Stimulated activated CD4-positive, alpha-beta T cell treated with anti-CD3 and anti-CD28 coated beads, Interleukin-4, amount 100 ng/mL, for 4 hours (primary cell): Measurements from ENCODE around the gene EPHB3.

ENCODE experiments used
- DNase-seq, 2 experiments: peaks; one replicate each; pipeline ENCODE4 v3.0.0-alpha.2; 2020

Gene EPHB3

DNA sequence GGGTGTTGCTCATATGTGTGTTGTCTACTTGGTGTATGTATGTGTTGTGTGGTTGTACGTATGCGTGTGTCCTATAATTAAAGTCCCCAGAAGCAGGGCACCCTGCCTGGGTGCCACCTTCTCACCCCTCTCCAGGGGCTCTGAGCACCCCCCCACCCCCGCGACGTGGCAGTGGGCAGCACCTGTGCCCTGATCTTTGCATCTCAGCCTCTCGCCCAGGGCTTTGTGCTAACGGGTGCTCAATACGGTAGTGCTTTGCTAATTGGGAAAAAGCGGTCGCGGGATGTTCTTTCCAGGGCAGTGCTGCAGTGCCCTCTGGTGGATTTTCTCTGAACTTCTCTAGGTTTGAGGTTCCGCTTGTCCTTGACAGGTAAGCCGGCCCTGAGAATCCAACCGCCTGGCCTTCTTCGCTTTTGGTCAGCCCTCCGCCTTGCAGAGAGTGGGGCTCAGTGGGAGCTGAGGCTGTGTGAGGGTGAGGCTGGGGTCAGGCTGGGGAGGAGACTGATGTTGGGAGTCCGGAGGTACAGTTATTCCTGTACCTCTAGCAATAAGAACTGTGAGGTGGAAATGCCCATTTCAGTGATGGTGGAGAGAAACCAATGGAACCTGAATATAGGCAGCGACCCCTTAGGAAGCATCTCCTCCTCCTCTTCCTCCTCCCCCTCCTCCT is 17.6 kb upstream of the EPHB3 start:
- DNase-seq: peak; percentile 58 to 65

DNA sequence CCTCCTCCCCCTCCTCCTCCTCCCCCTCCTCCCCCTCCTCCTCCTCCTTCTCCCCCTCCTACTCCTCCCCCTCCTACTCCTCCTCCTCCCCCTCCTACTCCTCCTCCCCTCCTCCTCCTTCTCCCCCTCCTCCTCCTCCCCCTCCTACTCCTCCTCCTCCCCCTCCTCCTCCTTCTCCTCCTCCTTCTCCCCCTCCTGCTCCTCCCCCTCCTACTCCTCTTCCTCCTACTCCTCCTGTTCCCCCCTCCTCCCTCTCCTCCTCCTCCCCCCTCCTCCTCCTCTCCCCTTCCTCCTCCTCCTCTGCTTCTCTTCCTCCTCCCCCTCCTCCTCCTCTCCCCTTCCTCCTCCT is 17.1 kb upstream of the EPHB3 start:
- DNase-seq: no peak

DNA sequence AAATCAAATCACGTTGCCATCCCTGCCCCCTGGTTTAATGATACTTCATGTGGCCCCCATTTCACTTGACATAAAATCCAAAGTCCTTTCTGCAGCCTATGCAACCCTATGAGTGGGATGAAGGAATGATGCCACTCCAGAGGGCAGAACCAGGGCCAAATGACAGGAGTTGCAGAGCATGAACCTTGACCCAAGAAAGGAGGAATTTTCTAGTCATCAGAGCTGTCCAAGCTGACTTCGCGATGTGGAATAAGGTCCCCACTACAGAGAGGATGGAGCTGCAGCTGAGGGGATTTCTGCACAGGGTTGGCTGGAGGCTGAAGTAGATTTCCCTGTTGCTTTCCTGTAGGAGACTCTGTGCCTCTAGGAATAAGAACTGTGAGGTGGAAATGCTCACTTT is 15.8 kb upstream of the EPHB3 start:
- no peak for DNase-seq

DNA sequence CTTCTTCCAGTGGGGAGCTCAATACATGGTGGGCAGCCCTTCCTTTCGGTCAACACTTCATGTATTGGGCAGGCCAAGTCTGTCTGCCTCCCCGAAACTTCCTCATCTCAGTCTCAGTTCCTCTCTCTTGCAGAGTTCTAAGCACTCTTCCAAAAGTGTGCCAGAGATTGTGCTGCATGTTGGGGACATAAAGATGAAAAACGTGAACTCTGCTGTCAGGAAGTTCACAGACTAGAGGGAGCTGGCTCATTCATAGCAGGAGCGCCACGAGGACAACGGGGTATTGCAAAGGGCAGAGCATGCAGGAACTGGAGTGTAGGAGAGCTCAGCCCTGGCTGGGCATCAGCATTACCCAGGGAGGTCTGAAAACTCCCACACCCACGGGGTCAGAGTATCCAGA is 15.3 kb upstream of the EPHB3 start:
- DNase-seq: no peak

DNA sequence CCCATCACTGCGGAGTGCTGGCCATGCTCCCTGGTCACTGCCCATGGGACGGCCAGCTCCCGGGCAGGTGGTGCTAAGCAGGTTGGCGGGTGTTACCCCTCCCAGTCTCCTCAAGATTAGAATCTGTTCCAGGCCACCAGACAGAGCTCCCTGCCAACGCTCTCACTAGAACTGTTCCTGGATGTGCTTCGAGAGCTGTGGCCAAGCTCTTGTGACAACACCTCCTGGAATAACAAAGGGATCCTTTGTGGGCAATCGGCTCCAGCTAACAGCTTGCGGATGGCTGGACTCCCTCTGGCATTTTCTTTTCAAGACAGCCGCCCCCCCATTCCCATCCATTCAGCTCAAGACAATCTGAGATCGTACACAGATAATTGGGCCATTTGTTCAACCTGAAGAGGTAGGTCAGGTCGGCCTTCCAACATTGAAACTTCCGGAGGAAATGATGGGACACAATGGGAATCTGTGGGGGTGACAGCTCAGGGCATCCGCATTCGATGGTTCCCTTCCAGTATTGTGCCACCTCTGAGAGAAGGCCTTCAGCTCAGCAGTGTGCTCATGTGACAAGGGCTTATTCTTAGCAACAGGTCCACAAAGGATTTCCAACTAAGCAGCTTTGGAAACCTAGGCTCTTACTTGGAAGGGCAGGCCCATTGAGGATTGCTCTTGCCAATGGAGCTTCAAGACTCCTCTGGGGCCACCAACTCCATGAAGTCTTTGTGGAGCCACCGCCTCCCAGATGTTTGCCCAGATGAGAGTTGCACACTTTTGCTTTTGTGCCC is 11.6 kb upstream of the EPHB3 start:
- DNase-seq: no peak

- DNase-seq: no peak
Measured at GRCh38 chr3:184551103-184551502, 10.5 kb upstream of the EPHB3 start.

- DNase-seq: no peak
Measured at GRCh38 chr3:184551614-184552256, 9.8 kb upstream of the EPHB3 start.

GRCh38 chr3:184552296-184552695 is 9.3 kb upstream of the EPHB3 start:
- DNase-seq: no peak

- DNase-seq: no peak
Measured at GRCh38 chr3:184552863-184553262, 8.7 kb upstream of the EPHB3 start.

DNA sequence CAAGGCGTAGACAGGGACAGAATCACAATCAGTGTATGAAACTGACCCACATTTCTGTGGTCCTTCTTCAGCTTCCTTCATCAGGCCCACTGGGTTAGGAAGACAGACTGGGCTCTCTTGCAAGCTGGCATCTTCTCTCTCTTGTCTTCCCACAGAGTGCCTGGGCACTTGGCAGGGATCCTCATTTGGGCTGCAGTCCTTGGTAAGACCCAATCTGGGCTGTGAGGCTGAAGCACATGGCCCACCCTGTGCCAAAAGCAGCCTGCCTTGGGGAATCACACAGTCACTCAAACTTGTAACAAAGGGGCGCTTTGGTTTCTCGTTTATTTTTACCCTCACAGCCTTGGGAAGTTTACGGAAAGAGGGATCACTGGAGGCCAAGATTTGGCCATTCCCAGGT is 8.2 kb upstream of the EPHB3 start:
- DNase-seq: no peak

DNA sequence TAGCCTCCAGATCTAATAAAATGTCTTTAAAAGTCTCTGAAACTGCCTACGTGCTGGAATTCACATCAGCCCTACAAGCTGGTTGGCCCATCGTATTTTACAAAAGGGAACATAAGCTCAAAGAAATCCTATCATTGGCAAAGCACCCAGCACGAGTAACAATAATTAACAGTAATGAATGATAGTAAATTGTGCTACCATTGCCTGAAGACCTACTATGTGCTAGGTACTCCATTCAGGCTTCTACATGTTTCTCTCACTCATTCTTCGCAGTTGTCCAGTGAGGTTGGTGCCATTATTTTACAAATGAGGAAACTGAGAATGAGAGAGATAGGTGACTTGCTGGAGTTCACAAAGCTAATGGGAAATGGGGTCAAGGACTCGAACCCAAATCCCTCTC is 7.1 kb upstream of the EPHB3 start:
- DNase-seq: no peak

- DNase-seq: peak in 1 of 2 experiments; percentile 15
Measured at GRCh38 chr3:184556582-184557347, 4.8 kb upstream of the EPHB3 start.

DNA sequence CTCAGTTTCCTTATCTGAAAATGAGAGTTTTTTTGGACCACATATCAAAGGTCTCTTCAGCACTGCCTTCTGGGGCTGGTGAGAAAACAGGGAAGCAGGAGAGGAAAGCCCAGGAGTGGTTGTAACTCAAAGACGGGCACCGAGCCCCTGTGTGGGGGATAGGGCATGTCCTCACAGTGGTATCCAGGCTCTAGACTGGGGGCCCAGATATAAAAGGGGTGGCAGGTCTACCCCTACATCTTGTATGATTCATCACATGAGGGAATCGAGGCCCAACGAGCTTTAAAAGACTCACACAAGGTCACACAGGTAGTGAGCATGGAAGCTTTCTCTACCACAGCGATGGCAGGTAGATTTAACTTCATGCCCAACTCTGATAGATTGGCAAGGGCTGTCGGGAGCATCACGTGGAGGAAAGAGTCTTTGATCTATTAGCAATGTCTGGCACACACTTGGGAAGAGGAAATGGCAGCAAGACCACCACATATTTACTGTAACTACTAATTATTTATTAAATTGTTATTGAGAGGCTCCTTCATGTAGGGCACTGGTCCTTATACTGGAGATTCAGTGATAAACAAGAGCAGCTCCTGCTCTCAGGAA is 4.1 kb upstream of the EPHB3 start:
- DNase-seq: no peak

- no peak for DNase-seq
Measured at GRCh38 chr3:184558726-184559125, 2.9 kb upstream of the EPHB3 start.

- no peak for DNase-seq
Measured at GRCh38 chr3:184559336-184559735, 2.2 kb upstream of the EPHB3 start.

- DNase-seq: no peak
Measured at GRCh38 chr3:184560531-184560930, 1.1 kb upstream of the EPHB3 start.

DNA sequence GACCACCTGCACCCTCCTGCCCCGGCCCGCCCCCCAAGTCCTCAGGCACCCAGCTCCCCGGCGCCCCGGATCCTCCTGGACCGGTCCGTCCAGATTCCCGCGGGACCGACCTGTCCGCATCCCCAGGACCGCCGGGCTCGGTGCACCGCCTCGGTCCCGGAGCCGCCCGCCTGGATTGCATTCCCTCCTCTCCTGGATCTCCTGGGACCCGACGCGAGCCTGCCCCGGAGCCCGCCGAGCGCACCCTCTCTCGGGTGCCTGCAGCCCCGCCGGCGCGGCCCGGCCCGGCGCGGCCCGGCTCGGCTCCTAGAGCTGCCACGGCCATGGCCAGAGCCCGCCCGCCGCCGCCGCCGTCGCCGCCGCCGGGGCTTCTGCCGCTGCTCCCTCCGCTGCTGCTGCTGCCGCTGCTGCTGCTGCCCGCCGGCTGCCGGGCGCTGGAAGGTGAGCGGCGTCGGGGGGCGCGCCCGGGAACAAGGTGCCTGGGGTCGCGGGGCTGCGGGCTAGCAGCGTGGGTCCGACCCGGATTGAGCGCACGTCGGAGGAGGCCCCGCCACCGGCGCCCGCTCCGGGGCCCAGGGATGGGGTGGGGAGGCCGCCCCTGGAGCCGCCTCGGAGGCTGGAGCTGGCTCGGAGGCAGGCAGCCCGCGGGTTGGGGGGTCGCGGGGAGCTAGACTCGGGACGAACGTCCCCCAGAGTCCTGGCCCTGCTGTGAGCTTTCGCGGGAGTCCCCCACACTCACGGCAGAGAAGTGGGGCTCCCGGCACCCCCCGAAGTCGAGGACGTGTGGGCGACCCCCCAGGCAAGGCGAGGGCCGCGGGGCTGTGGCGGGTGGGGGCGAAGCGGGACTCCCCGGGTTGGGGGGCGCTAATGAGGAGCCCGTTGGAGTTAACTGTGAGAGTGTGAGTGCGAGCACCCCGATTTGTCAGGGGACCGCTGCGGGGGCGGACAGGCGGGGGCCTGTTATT is 610 bp downstream of the EPHB3 start:
- DNase-seq: no peak

- no peak for DNase-seq
Measured at GRCh38 chr3:184562878-184563560, 1.4 kb downstream of the EPHB3 start.

DNA sequence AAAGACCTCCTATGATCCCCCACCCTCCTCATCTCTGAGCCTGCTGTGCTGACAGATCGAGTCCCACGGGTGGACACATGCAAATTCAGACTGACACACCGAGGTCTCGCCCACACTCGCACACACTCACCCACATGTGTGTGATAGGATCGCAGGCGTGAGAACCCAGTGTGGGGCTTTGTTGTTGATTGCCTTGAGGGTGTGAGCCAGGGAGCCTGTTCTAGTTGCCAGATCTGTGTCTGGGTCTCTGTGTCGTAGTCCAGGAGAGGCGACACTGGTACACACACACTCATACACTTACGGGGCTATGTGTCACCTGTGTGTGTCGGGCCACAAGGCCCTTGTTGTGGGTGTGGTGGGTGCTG is 2.0 kb downstream of the EPHB3 start:
- no peak for DNase-seq

DNA sequence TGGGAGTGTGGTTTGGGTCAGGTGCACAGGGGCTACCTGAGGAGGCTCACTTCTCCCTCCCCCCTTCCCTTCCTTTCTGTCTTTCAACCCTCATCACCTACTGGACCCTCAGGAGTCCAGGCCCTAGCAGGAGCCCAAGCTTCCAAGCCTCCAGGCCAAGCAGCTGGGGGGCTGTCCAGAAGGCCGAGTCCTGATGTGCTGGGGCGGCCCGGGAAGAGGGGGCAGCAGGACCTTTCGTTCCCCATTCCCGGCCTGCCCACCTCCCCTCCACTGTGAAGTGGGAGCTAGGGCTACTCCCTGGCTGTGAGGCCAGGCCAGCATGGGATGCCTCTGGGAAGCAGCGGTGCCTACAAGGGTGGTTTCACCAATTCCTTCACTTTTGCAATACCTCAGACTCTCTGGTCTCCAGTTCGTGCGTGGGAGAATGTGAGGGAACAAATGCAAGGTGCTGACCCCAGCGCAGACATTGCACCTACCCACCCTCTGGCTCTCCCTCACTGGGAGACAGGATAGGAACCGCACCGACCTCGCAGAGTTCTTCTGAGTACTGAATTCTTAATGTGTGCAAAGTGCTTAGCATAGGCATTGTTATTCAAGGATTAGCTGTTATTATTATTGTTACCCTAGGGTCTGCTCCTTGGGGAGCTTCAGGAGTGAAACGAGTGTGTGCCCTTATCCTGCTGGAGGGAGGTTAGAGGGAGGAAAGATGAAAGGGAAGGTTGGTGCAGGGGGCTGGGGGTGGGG is 2.5 kb downstream of the EPHB3 start:
- no peak for DNase-seq
